Loucy (cell line): ENCODE data around the gene ZBTB21.

Experiments used
- CTCF ChIP-seq: fragments of 200-600 bp; sonication (generic); conservative IDR thresholded peaks from 2 replicates; pipeline ENCODE4 v1.5.1; 2014; ENCODE audit warnings: mild to moderate bottlenecking, antibody characterized with exemption, low read length
- EZH2phosphoT487 ChIP-seq: fragments of 200-600 bp; IDR thresholded peaks from 2 replicates; pipeline ENCODE4 v1.6.1; 2018; ENCODE audit warnings: antibody characterized with exemption, mild to moderate bottlenecking, moderate library complexity, borderline replicate concordance

GRCh38 chr21:41941941-41942340, 68.2 kb downstream of the ZBTB21 start:
- TF ChIP-seq CTCF (no peak), EZH2phosphoT487 (no peak)
